Measurements from ENCODE around the gene CDH4. TPM values are rescaled to one million over a fixed set of nuclear protein-coding genes. Genes with fewer than 3 reads are reported as not detected.

CDH4 gene
- total RNA-seq, 1 experiment from 2014 or later: 0.13 TPM

GRCh38 chr20:61907081-61907891, 655.2 kb downstream of the CDH4 start:
- Histone ChIP-seq H3K27me3 (replicated peaks) (peaks cover 16% of the 10 kb centered on the region), H3K36me3 (no peaks in the 10 kb centered on the region), H3K4me1 (replicated peaks) (no peaks in the 10 kb centered on the region), H3K9me3 (replicated peaks) (peaks cover 5% of the 10 kb centered on the region), H3K4me3 (no peak overlapping the region), H3K27ac (no peak overlapping the region)
- no peak for DNase-seq (ENCODE audit: low read depth in 1 of 2, low spot score in 2 of 2)

GRCh38 chr20:61908057-61909026, 656.3 kb downstream of the CDH4 start:
- Histone ChIP-seq H3K27ac (no peak overlapping the region), H3K4me1 (replicated peaks) (no peaks in the 10 kb centered on the region), H3K9me3 (replicated peaks) (peaks cover 5% of the 10 kb centered on the region), H3K36me3 (no peaks in the 10 kb centered on the region), H3K27me3 (replicated peaks) (peaks cover 16% of the 10 kb centered on the region), H3K4me3 (no peak overlapping the region)
- no peak for DNase-seq (ENCODE audit: low read depth in 1 of 2, low spot score in 2 of 2)

- Histone ChIP-seq H3K4me3 (no peak overlapping the region), H3K27me3 (replicated peaks) (peaks cover 20% of the 10 kb centered on the region), H3K36me3 (no peaks in the 10 kb centered on the region), H3K9me3 (replicated peaks) (peaks cover 5% of the 10 kb centered on the region), H3K27ac (no peak overlapping the region), H3K4me1 (replicated peaks) (no peaks in the 10 kb centered on the region)
- no peak for DNase-seq (ENCODE audit: low read depth in 1 of 2, low spot score in 2 of 2)
These were observed 657.0 kb downstream of the CDH4 start for GRCh38 chr20:61909028-61909427.

GRCh38 chr20:61909821-61910220, 657.8 kb downstream of the CDH4 start:
- Histone ChIP-seq H3K27ac (no peak overlapping the region), H3K27me3 (replicated peaks) (peaks cover 21% of the 10 kb centered on the region), H3K9me3 (replicated peaks) (peaks cover 5% of the 10 kb centered on the region), H3K36me3 (no peaks in the 10 kb centered on the region), H3K4me1 (replicated peaks) (no peaks in the 10 kb centered on the region), H3K4me3 (no peak overlapping the region)
- DNase-seq (ENCODE audit: low read depth in 1 of 2, low spot score in 2 of 2): no peak

- H3K4me1 ChIP-seq (replicated peaks): no peaks in the 10 kb centered on the region
- no peak for DNase-seq (ENCODE audit: low read depth in 1 of 2, low spot score in 2 of 2)
- peaks cover 9% of the 10 kb centered on the region; the same call in 1 of the 2 replicates for H3K27me3 ChIP-seq (replicated peaks)
- no peak overlapping the region for H3K4me3 ChIP-seq
- peaks cover 5% of the 10 kb centered on the region for H3K9me3 ChIP-seq (replicated peaks)
- no peaks in the 10 kb centered on the region for H3K36me3 ChIP-seq
- H3K27ac ChIP-seq: no peak overlapping the region
These were observed 659.8 kb downstream of the CDH4 start for GRCh38 chr20:61911824-61912223.

- Histone ChIP-seq H3K27ac (no peak overlapping the region), H3K4me3 (no peak overlapping the region), H3K4me1 (replicated peaks) (no peaks in the 10 kb centered on the region), H3K27me3 (replicated peaks) (peaks cover 9% of the 10 kb centered on the region; the same call in 1 of the 2 replicates), H3K9me3 (replicated peaks) (peaks cover 5% of the 10 kb centered on the region), H3K36me3 (no peaks in the 10 kb centered on the region)
- no peak for DNase-seq (ENCODE audit: low read depth in 1 of 2, low spot score in 2 of 2)
These were observed 660.8 kb downstream of the CDH4 start for GRCh38 chr20:61912665-61913422.

- Histone ChIP-seq H3K27me3 (replicated peaks) (peaks cover 9% of the 10 kb centered on the region; the same call in 1 of the 2 replicates), H3K36me3 (no peaks in the 10 kb centered on the region), H3K4me3 (no peak overlapping the region), H3K9me3 (replicated peaks) (peaks cover 5% of the 10 kb centered on the region), H3K4me1 (replicated peaks) (no peaks in the 10 kb centered on the region), H3K27ac (no peak overlapping the region)
- DNase-seq (ENCODE audit: low read depth in 1 of 2, low spot score in 2 of 2): no peak
These were observed 661.6 kb downstream of the CDH4 start for GRCh38 chr20:61913423-61914225.

- no peak for DNase-seq (ENCODE audit: low read depth in 1 of 2, low spot score in 2 of 2)
- Histone ChIP-seq H3K9me3 (replicated peaks) (peaks cover 5% of the 10 kb centered on the region), H3K4me3 (no peak overlapping the region), H3K36me3 (no peaks in the 10 kb centered on the region), H3K27ac (no peak overlapping the region), H3K27me3 (replicated peaks) (0 out of 2 replicates have a peak, but pooled peaks cover 9% of the 10 kb centered on the region), H3K4me1 (replicated peaks) (no peaks in the 10 kb centered on the region)
These were observed 663.0 kb downstream of the CDH4 start for GRCh38 chr20:61915101-61915500.

GRCh38 chr20:61916318-61916891, 664.3 kb downstream of the CDH4 start:
- no peak for DNase-seq (ENCODE audit: low read depth in 1 of 2, low spot score in 2 of 2)
- Histone ChIP-seq H3K27ac (no peak overlapping the region), H3K36me3 (no peaks in the 10 kb centered on the region), H3K9me3 (replicated peaks) (no peaks in the 10 kb centered on the region), H3K4me1 (replicated peaks) (no peaks in the 10 kb centered on the region), H3K27me3 (replicated peaks) (0 out of 2 replicates have a peak, but pooled peaks cover 6% of the 10 kb centered on the region), H3K4me3 (no peak overlapping the region)

GRCh38 chr20:61917474-61918145, 665.5 kb downstream of the CDH4 start:
- H3K36me3 ChIP-seq: no peaks in the 10 kb centered on the region
- no peaks in the 10 kb centered on the region for H3K4me1 ChIP-seq (replicated peaks)
- H3K4me3 ChIP-seq: no peak overlapping the region
- no peak overlapping the region for H3K27ac ChIP-seq
- 0 out of 2 replicates have a peak, but pooled peaks cover 6% of the 10 kb centered on the region for H3K27me3 ChIP-seq (replicated peaks)
- no peak for DNase-seq (ENCODE audit: low read depth in 1 of 2, low spot score in 2 of 2)
- no peaks in the 10 kb centered on the region for H3K9me3 ChIP-seq (replicated peaks)

- no peaks in the 10 kb centered on the region for H3K36me3 ChIP-seq
- H3K27ac ChIP-seq: no peak overlapping the region
- H3K27me3 ChIP-seq (replicated peaks): 0 out of 2 replicates have a peak, but pooled peaks cover 6% of the 10 kb centered on the region
- no peak overlapping the region for H3K4me3 ChIP-seq
- DNase-seq (ENCODE audit: low read depth in 1 of 2, low spot score in 2 of 2): no peak
- no peaks in the 10 kb centered on the region for H3K4me1 ChIP-seq (replicated peaks)
- H3K9me3 ChIP-seq (replicated peaks): no peaks in the 10 kb centered on the region
These were observed 666.5 kb downstream of the CDH4 start for GRCh38 chr20:61918548-61918947.

- no peak for DNase-seq (ENCODE audit: low read depth in 1 of 2, low spot score in 2 of 2)
- Histone ChIP-seq H3K36me3 (no peaks in the 10 kb centered on the region), H3K4me1 (replicated peaks) (no peaks in the 10 kb centered on the region), H3K4me3 (no peak overlapping the region), H3K27me3 (replicated peaks) (no peaks in the 10 kb centered on the region), H3K9me3 (replicated peaks) (no peaks in the 10 kb centered on the region), H3K27ac (no peak overlapping the region)
These were observed 667.2 kb downstream of the CDH4 start for GRCh38 chr20:61919239-61919638.
